H1 (cell line): ENCODE measurements around the gene ZFP30. TPM values are rescaled to one million over a fixed set of nuclear protein-coding genes. Genes with fewer than 3 reads are reported as not detected.
A peak's percentile ranks its signal among the peaks of the same experiment; 100 is the strongest.

ENCODE experiments used
- CTCF ChIA-PET: fragments of 300-600 bp; sonication (Branson Sonifier 250); formaldehyde crosslinking; loops from one replicate; lab custom pipeline; 2021; ENCODE audit not compliant: partially characterized antibody; lab: Charles Lee
- POLR2A ChIA-PET: fragments of 300-600 bp; sonication (Branson Sonifier 250); formaldehyde crosslinking; loops from one replicate; lab custom pipeline; 2021; ENCODE audit warnings: inconsistent platforms; ENCODE audit not compliant: partially characterized antibody; lab: Charles Lee
- DNase-seq, 2 experiments: peaks; one replicate each; pipeline versions ENCODE4 v3.0.0 to v3.0.0-alpha.2; 2010 to 2022; ENCODE audit warnings: low spot score in 2 of 2, low read depth in 1 of 2, mixed read lengths in 1 of 2
- FAIRE-seq: peaks from 2 replicates; lab custom pipeline; 2011; peaks lifted over from hg19 to GRCh38; lab: Jason Lieb, UNC
- H2AFZ ChIP-seq: 2 replicates; pipeline ENCODE4 v1.8.1; 2012; ENCODE audit warnings: low read length, inconsistent platforms
- H2AK5ac ChIP-seq: 2 replicates; pipeline ENCODE4 v1.6.1; 2013; ENCODE audit warnings: low read depth, low read length
- H2BK120ac ChIP-seq: replicated peaks from 2 replicates; pipeline ENCODE3; 2013; ENCODE audit warnings: low read depth, low read length, inconsistent platforms
- H2BK12ac ChIP-seq: 2 replicates; pipeline ENCODE4 v1.6.1; 2013; ENCODE audit warnings: low read depth, low read length
- H2BK15ac ChIP-seq: 2 replicates; pipeline ENCODE4 v1.6.1; 2013; ENCODE audit warnings: low read length
- H2BK20ac ChIP-seq: 2 replicates; pipeline ENCODE4 v1.6.1; 2013; ENCODE audit warnings: low read length
- H2BK5ac ChIP-seq: 2 replicates; pipeline ENCODE4 v1.6.1; 2013; ENCODE audit warnings: low read depth, low read length
- H3K14ac ChIP-seq: 2 replicates; pipeline ENCODE4 v1.6.1; 2013; ENCODE audit warnings: inconsistent platforms; ENCODE audit not compliant: insufficient read length
- H3K18ac ChIP-seq: 2 replicates; pipeline ENCODE4 v1.6.1; 2013; ENCODE audit warnings: low read length; ENCODE audit errors: extremely low read depth
- H3K23ac ChIP-seq: 2 replicates; pipeline ENCODE4 v1.6.1; 2013; ENCODE audit warnings: inconsistent platforms; ENCODE audit not compliant: insufficient read length
- H3K23me2 ChIP-seq: 2 replicates; pipeline ENCODE4 v1.6.1; 2013; ENCODE audit warnings: low read depth, low read length
- H3K27ac ChIP-seq: 2 replicates; pipeline ENCODE4 v1.6.1; 2011; ENCODE audit warnings: low read depth, low read length, inconsistent platforms
- H3K27me3 ChIP-seq, 4 experiments: replicated peaks in 1 of 4; 1 replicate in 1 of 4; 2 replicates in 3 of 4; pipeline versions ENCODE4 v1.6.1 to v1.8.1; 2011 to 2013; ENCODE audit warnings: low read length in 3 of 4, mild to moderate bottlenecking in 3 of 4, inconsistent platforms in 2 of 4, mixed read lengths in 2 of 4, moderate library complexity in 1 of 4; ENCODE audit not compliant: control insufficient read depth in 3 of 4, insufficient read depth in 3 of 4; ENCODE audit errors: extremely low read depth in 1 of 4
- H3K36me3 ChIP-seq, 4 experiments: 2 replicates each; pipeline versions ENCODE4 v1.6.1 to v1.8.1; 2011 to 2013; ENCODE audit warnings: mild to moderate bottlenecking in 4 of 4, low read length in 3 of 4, moderate library complexity in 2 of 4, control low read depth in 1 of 4, inconsistent platforms in 1 of 4; ENCODE audit not compliant: insufficient read depth in 4 of 4, control insufficient read depth in 2 of 4
- H3K4ac ChIP-seq: replicated peaks from 2 replicates; pipeline ENCODE3; 2013; ENCODE audit warnings: low read length, low read depth, mixed read lengths, inconsistent platforms; ENCODE audit not compliant: insufficient read length
- H3K4me1 ChIP-seq, 4 experiments: replicated peaks in 1 of 4; 1 replicate in 1 of 4; 2 replicates in 3 of 4; pipeline versions ENCODE4 v1.6.1 to v1.8.1; 2011 to 2013; ENCODE audit warnings: low read length in 3 of 4, inconsistent platforms in 2 of 4, mixed read lengths in 1 of 4; ENCODE audit not compliant: insufficient read depth in 4 of 4, control insufficient read depth in 3 of 4
- H3K4me2 ChIP-seq, 2 experiments: 2 replicates each; pipeline versions ENCODE4 v1.6.1 to v1.8.1; 2011 to 2013; ENCODE audit warnings: low read depth in 2 of 2, low read length in 2 of 2, control low read depth in 1 of 2, inconsistent platforms in 1 of 2, mild to moderate bottlenecking in 1 of 2; ENCODE audit not compliant: insufficient read depth in 1 of 2
- H3K4me3 ChIP-seq, 4 experiments: fragments of 200-600, 300-600 bp in 1 of 4; sonication (generic), shearing (Covaris generic), sonication (Bioruptor Twin) in 1 of 4; 2 replicates each; pipeline versions ENCODE4 v1.5.1 to v1.8.1; 2011 to 2016; ENCODE audit warnings: low read length in 4 of 4, low read depth in 3 of 4, control low read depth in 2 of 4, inconsistent platforms in 2 of 4, mild to moderate bottlenecking in 2 of 4, mixed read lengths in 1 of 4, moderate library complexity in 1 of 4; ENCODE audit not compliant: insufficient read depth in 2 of 4; ENCODE audit errors: extremely low read depth in 1 of 4
- H3K56ac ChIP-seq: replicated peaks from 2 replicates; pipeline ENCODE3; 2013; ENCODE audit warnings: low read depth, mild to moderate bottlenecking, mixed read lengths, low read length, inconsistent platforms; ENCODE audit not compliant: insufficient read length
- H3K79me1 ChIP-seq: 2 replicates; pipeline ENCODE4 v1.6.1; 2013; ENCODE audit warnings: low read depth, low read length, control low read depth
- H3K79me2 ChIP-seq, 2 experiments: 2 replicates each; pipeline versions ENCODE4 v1.6.1 to v1.8.1; 2012 to 2013; ENCODE audit warnings: low read length in 2 of 2, mild to moderate bottlenecking in 2 of 2, inconsistent platforms in 1 of 2; ENCODE audit not compliant: insufficient read depth in 2 of 2, control insufficient read depth in 1 of 2
- H3K9ac ChIP-seq, 4 experiments: replicated peaks in 1 of 4; 1 replicate in 1 of 4; 2 replicates in 3 of 4; pipeline versions ENCODE4 v1.6.1 to v1.8.1; 2011 to 2013; ENCODE audit warnings: low read depth in 3 of 4, low read length in 3 of 4, control low read depth in 2 of 4, mild to moderate bottlenecking in 2 of 4, moderate library complexity in 2 of 4, inconsistent platforms in 1 of 4; ENCODE audit errors: extremely low read depth in 1 of 4
- H3K9me3 ChIP-seq, 2 experiments: 2 replicates each; pipeline versions ENCODE4 v1.6.1 to v1.8.1; 2012 to 2013; ENCODE audit warnings: mild to moderate bottlenecking in 2 of 2, moderate library complexity in 2 of 2, control low read depth in 1 of 2, inconsistent platforms in 1 of 2, low read depth in 1 of 2, low read length in 1 of 2, mixed read lengths in 1 of 2; ENCODE audit not compliant: insufficient read depth in 2 of 2
- H4K20me1 ChIP-seq, 2 experiments: replicated peaks in 1 of 2; 2 replicates each; pipeline versions ENCODE3 to v1.8.1; 2011 to 2013; ENCODE audit warnings: inconsistent platforms in 2 of 2, low read length in 2 of 2, mild to moderate bottlenecking in 1 of 2; ENCODE audit not compliant: insufficient read depth in 2 of 2, control insufficient read depth in 1 of 2
- H4K5ac ChIP-seq: 2 replicates; pipeline ENCODE4 v1.6.1; 2013; ENCODE audit warnings: low read length, low read depth, mixed read lengths, inconsistent platforms; ENCODE audit not compliant: insufficient read length
- H4K8ac ChIP-seq: 2 replicates; pipeline ENCODE4 v1.8.0; 2013; ENCODE audit warnings: mild to moderate bottlenecking, moderate library complexity, low read length, inconsistent platforms; ENCODE audit not compliant: insufficient read depth; ENCODE audit errors: extremely low read depth
- H4K91ac ChIP-seq: replicated peaks from 2 replicates; pipeline ENCODE3; 2013; ENCODE audit warnings: low read length, mixed read lengths, inconsistent platforms; ENCODE audit not compliant: insufficient read length
- CREB1 ChIP-seq: IDR thresholded peaks from 2 replicates; pipeline ENCODE4 v1.6.1; 2012; ENCODE audit warnings: inconsistent platforms
- RAD21 ChIP-seq, 2 experiments: IDR thresholded peaks in 1 of 2; conservative IDR thresholded peaks in 1 of 2; 2 replicates each; pipeline ENCODE4 v1.6.1; 2011; ENCODE audit warnings: low read depth in 2 of 2, low read length in 2 of 2, improper control_type of control experiment in 1 of 2, inconsistent platforms in 1 of 2, mild to moderate bottlenecking in 1 of 2, moderate library complexity in 1 of 2
- WGBS, 2 experiments: shearing (Covaris generic) in 1 of 2; methylation state at CpG; one replicate each; pipeline versions ENCODE4 v1.1.6 to v1.1.7; 2013 to 2015; ENCODE audit warnings: low lambda C conversion rate in 2 of 2, mixed read lengths in 2 of 2, inconsistent platforms in 1 of 2, low coverage in 1 of 2, missing lambda C conversion rate in 1 of 2; ENCODE audit not compliant: insufficient replicate concordance in 2 of 2, insufficient coverage in 1 of 2, insufficient read length in 1 of 2; ENCODE audit errors: extremely low coverage in 1 of 2, missing lambda C conversion rate in 1 of 2; 5-methylcytosine and 5-hydroxymethylcytosine counted together
- polyA plus RNA-seq, 7 experiments: library from polyadenylated mRNA; depleted of rRNA in 3 of 7; stranded (reverse) in 5 of 7; unstranded in 2 of 7; fragments of >200 nt in 5 of 7; fragments of 200-250 nt in 2 of 7; gene quantifications; 1 replicate in 5 of 7; 2 replicates in 1 of 7; 4 replicates in 1 of 7; pipeline versions ENCODE4 v1.2.1 to v1.2.3, GENCODE V29; 2011 to 2013; ENCODE audit warnings: missing spikeins in 2 of 7, mixed read lengths in 2 of 7
- total RNA-seq: library from RNA; stranded (reverse); fragmentation: NEBNext Ultra II Directional; extraction: Animal tissue kit (Norgen Biotek cat#: 25700); gene quantifications from 2 replicates; pipeline ENCODE4 v1.2.1, GENCODE V29; 2021

ZFP30 gene
- total and polyA plus RNA-seq, 2 of the 8 experiments (the other 6 are each of a cell fraction or from before 2014, with no cell fraction given) = 1.4 to 6.1 TPM

- H3K79me2 ChIP-seq = no peaks in the 10 kb centered on the region
- H2BK15ac ChIP-seq = no peak within 1 kb of the TSS
- peaks cover 0 to 6% (median 0%) of the 10 kb centered on the region in 4 experiments; a peak in 1 of 8 replicates for H3K36me3 ChIP-seq
- peak within 1 kb of the TSS; percentile 83 for H4K8ac ChIP-seq
- H4K5ac ChIP-seq = peak within 1 kb of the TSS; percentile 87
- peaks cover 7 to 14% of the 10 kb centered on the region in 2 experiments for H3K9me3 ChIP-seq
- peak within 1 kb of the TSS; percentile 77 to 99 for H3K4me2 ChIP-seq
- DNase-seq = peak; percentile 89 to 90
- H3K4me3 ChIP-seq = peak within 1 kb of the TSS; percentile 64 to 82 (median 76)
- H3K27me3 ChIP-seq = peaks cover 0 to 4% (median 0%) of the 10 kb centered on the region in 4 experiments; a peak in 1 of 7 replicates
- H3K14ac ChIP-seq = no peak within 1 kb of the TSS
- H4K91ac ChIP-seq = peak within 1 kb of the TSS; percentile 13
- POLR2A ChIA-PET = interaction anchor here (0.5 to 2.4 kb wide), 12 partner anchors 9 to 271 kb away, joined by 3 to 18 read pairs (median 5); partner anchors contain the start of genes ZFP30, ZNF527, ZNF569 and ZNF573
- CTCF ChIA-PET = interaction anchor here (0.6 to 3.6 kb wide), 3 partner anchors 9 to 69 kb away, joined by 3 to 14 read pairs (median 4); no protein-coding TSS in a partner anchor
- H3K27ac ChIP-seq = peak within 1 kb of the TSS; percentile 78
- H3K4ac ChIP-seq = no peak within 1 kb of the TSS
- FAIRE-seq = peak; percentile 69
- peak within 1 kb of the TSS in 3 of 4 experiments; percentile 70 to 80 (median 76); a peak in 6 of 7 replicates for H3K9ac ChIP-seq
- H3K18ac ChIP-seq = peak within 1 kb of the TSS; percentile 53; the same call in 1 of the 2 replicates
- 0 out of 2 replicates have a peak within 1 kb of the TSS, but pooled peaks have one; percentile 53 for H2BK20ac ChIP-seq
- WGBS, 2 experiments = 2% methylated on average over 53 of the region's 53 CpGs; no CpG with 5 or more reads in 1 of the 2 experiments
- no peak within 1 kb of the TSS for H2BK12ac ChIP-seq
- no peaks in the 10 kb centered on the region for H4K20me1 ChIP-seq
- peaks cover 7% of the 10 kb centered on the region for H3K23me2 ChIP-seq
- peak within 1 kb of the TSS; percentile 60 for H3K56ac ChIP-seq
- H2AFZ ChIP-seq = peak within 1 kb of the TSS; percentile 97
- peak within 1 kb of the TSS; percentile 84 for H2BK5ac ChIP-seq
- H2BK120ac ChIP-seq = no peak within 1 kb of the TSS
- H3K23ac ChIP-seq = no peak within 1 kb of the TSS
- H3K4me1 ChIP-seq = peaks cover 0 to 2% (median 0%) of the 10 kb centered on the region in 4 experiments; a peak in 4 of 7 replicates
- no peak within 1 kb of the TSS for H2AK5ac ChIP-seq
- no peaks in the 10 kb centered on the region for H3K79me1 ChIP-seq
- TF ChIP-seq CREB1 (peak; percentile 94), RAD21 (IDR thresholded peaks at IDR 0.05 in 1 of 2, conservative IDR thresholded peaks at IDR 0.05 in 1 of 2; ENCODE audit: low read depth in 2 of 2, low read length in 2 of 2) (peak in 1 of 2 experiments; percentile 1; a peak in 1 of 4 replicates)
Measured at GRCh38 chr19:37594304-37594981, 60.8 kb downstream of the ZFP30 start, which contains the start of the genes ZNF540 and ZNF571. ZNF540 (plus strand) TSS chr19:37594876; CDS start chr19:37598448, 3,572 bp downstream. ZNF571 (minus strand) TSS chr19:37594792; CDS start chr19:37586676, 8,116 bp downstream.
